Right lung (tissue), 5 donors: ENCODE data around the gene TIPARP. TPM values are rescaled to one million over a fixed set of nuclear protein-coding genes. Genes with fewer than 3 reads are reported as not detected.
"Not testable (repeated sequence)": the region's sequence is repeated elsewhere in the genome, so short reads cannot be mapped to it uniquely, and the experiment has no call there.

Experiments used
- DNase-seq, 2 donors: peaks; one replicate each; pipeline ENCODE4 v3.0.0-alpha.2; 2013
- polyA plus RNA-seq, 5 donors: library from polyadenylated mRNA; unstranded; fragments of 120-200 nt; gene quantifications; one replicate each; pipeline versions ENCODE4 v1.2.1 to v1.2.3, GENCODE V29; 2013; ENCODE audit warnings: inconsistent platforms in 1 of 5, low replicate concordance in 1 of 5; ENCODE audit not compliant: insufficient read length in 5 of 5, insufficient read depth in 1 of 5

The TIPARP gene
- polyA plus RNA-seq, 5 donors: 17.4 to 32.0 (median 28.6) TPM

DNA sequence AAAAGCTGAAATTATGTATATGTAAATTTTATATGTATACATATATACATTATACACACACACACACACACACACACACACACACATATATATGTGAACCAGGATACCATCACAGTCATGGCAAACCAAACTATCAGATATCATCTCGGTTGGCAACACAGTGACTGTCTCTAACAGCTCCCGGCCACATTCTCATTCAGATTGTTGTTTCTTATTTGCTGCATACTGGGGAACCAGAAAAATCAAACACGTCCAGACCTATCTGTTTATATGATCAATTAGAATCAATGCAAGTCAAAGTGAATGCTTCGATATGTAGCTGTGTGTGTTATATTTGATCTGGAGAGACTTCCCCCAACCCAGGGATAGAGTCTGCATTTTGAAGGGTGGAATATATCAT lies 61.1 kb downstream of the TIPARP start:
- DNase-seq: no peak

- not testable (repeated sequence) for DNase-seq
Observed at GRCh38 chr3:156737049-156737448, 62.7 kb downstream of the TIPARP start.

GRCh38 chr3:156738251-156738650 lies 63.9 kb downstream of the TIPARP start:
- DNase-seq: no peak

DNA sequence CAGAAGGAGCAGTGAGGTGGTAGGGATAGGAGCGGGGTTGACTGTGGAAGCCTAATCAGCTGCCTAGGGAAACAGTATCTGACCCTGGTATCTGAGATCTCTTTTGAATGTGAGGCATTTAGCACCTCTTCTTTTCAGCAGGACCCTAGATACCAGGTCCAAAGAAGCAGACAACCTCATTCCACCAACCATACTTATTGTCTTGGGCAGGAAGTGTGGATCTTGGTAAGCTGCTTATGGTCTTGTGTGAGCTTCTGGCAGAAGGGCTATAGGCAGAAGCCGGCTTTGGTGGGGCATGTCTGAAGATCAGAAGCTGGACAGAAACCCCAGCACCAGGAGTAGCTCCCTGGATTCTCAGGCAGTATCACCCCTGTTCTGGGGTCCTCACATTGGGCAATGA lies 65.6 kb downstream of the TIPARP start:
- no peak for DNase-seq

GRCh38 chr3:156740581-156740980 lies 66.2 kb downstream of the TIPARP start:
- DNase-seq: not testable (repeated sequence)

DNA sequence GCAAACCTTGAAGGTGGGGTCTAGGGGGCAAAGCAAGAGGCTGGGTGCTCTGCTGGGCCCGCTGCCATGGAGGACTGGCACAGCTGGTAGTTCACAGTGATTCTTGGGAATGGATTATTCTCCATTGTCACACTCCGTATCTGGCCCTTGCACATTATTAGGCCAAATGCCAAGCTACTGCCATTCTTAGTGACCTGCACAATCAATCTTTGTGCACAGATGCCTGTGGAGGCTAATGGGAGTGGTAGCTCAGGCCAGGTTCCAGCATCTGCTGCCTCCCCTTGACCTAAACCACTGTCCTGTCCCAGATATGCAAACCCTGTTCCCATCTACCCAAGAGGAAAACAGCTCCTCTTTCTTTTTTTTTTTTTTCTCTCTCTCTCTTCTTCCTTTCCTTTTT lies 67.5 kb downstream of the TIPARP start:
- no peak for DNase-seq

DNA sequence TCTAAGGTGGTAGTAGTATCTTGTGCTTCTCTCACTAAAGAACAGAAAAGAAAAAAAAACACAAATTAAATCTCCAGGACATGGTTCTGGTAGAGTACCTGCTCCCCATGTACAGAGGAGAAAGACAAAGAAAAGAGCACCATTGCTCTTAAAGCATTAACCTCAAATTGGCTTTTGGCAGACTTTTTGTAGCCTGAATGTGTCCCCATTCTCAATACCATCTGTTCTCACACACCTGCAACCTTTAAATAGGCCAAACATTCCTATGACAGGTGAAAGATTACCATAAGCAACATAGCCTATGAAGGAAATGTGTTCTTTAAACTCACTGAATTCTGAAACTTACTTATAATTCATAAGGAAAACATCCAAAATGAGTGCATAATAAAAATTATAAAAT lies 68.0 kb downstream of the TIPARP start:
- DNase-seq: no peak

DNA sequence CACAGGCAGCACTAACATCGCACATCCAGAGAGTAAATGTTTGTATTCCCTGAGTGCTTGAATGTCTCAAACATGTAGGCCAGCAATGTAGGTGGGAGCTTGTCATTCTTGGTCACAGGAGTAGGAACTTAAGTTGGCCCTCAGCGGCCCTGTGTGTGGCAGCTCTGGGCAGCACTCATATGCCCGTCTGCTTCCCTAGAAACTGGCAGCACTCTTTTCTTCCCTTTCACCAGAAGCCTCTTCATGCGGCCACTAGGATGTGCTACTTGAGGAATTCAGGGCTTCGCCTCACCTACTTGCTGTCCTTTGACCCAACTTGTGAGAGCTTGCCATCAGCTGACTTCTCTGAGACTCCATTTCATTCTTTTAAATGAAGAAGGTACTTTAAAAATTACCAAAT lies 69.5 kb downstream of the TIPARP start:
- no peak for DNase-seq

DNA sequence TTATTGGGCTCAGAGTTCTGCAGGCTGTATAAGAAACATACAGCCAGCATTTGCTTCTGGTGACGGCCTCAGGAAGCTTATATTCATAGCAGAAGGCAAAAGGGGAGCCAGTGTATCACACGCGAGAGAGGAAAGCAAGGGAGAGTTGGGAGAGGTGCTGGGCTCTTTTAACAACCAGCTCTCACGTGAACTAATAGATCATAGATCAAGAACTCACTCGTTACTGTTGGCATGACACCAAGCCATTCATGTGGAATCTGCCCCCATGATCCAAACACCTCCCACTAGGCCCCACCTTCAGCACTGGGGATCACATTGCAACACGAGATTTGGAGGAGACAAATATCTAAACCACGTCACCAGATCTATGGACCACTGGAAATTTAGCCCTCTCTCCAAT lies 70.2 kb downstream of the TIPARP start:
- DNase-seq: no peak

- no peak for DNase-seq
Observed at GRCh38 chr3:156745766-156746165, 71.4 kb downstream of the TIPARP start.

GRCh38 chr3:156747046-156747445 lies 72.7 kb downstream of the TIPARP start:
- DNase-seq: no peak

DNA sequence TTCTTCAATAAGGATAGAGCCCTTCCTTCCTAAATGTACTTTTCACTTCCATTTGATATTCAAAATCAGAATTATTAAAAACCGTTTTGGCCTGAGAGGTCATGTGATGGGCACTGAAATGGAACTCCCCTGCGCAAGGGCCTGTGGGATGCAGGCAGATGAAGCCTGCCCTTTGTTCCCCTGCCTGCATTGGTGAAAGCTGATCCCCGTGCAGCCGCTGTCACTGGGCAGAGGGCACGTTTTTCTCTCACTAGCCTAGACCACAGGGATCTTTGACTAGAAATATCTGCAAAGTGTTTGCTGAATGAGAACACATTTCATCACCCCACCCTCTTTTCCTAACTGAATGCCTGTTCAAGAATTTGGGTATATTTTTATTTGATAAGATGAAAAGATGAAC lies 74.9 kb downstream of the TIPARP start:
- no peak for DNase-seq

- DNase-seq: no peak
Observed at GRCh38 chr3:156750191-156750873, 75.9 kb downstream of the TIPARP start.

DNA sequence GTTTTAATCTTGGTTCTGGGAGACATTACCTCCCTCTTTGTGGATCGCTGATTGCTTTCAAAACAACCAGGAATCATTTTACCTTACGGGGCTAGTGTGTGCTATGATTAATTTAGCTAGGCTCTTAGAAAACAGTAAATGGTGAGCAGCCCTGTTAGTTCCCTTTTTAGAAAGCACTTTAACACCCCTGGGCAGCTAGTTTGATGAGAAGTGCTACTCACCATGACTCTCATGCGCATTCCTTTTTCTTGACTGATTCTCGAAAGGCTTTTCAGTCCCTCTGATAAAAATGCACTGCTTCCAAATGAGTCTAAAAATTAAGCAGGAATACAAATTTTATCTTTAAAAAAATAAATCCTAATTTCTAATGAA lies 76.5 kb downstream of the TIPARP start:
- no peak for DNase-seq

DNA sequence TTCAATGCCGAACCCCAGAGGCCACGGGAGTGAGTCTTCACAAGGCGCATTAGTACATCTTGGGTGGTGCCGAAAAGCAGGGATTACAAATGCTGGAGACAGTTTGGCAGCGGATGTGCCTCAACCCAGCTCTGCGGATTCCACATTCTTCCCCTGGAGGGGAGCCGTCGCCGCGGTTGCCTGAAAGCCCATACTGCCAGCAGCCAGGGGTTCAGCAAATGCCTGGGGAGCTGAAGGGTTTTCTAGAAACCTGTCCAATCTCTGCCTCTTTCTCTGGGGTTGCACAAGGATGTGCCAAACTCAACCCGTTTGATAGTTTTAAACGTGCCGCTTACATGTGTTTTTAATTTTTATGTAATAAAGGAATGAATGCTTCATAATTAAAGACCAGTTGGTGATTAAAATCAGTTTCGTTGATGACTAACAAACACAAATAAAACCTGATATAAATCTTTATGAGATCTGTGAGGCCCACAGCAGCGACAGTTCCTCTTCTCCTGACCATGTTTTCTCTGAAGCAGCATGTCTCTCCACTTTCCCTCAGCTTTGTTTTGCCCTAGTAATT lies 77.2 kb downstream of the TIPARP start:
- no peak for DNase-seq

Other genes with a start within 250 kb of the TIPARP start
- gene SSR3, start 119.5 kb upstream of the TIPARP start, polyA plus RNA-seq: 100 to 1,000 TPM; 104 to 128 (median 119) TPM
- gene LEKR1, start 151.8 kb downstream of the TIPARP start, polyA plus RNA-seq: 1 to 10 TPM; 1.4 to 3.0 (median 1.8) TPM